ENCODE results near the gene BHLHE23.

Gene BHLHE23

GRCh38 chr20:62995898-62996595, 10.7 kb downstream of the BHLHE23 start:
- no peak overlapping the region for H3K4me3 ChIP-seq (replicated peaks; ENCODE audit: low read depth, low read length)
- DNase-seq (ENCODE audit: extremely low read depth, low read depth): no peak
- no peak for TF ChIP-seq CTCF (IDR thresholded peaks at IDR 0.05; ENCODE audit: low read depth, low read length, missing control alignments)

DNA sequence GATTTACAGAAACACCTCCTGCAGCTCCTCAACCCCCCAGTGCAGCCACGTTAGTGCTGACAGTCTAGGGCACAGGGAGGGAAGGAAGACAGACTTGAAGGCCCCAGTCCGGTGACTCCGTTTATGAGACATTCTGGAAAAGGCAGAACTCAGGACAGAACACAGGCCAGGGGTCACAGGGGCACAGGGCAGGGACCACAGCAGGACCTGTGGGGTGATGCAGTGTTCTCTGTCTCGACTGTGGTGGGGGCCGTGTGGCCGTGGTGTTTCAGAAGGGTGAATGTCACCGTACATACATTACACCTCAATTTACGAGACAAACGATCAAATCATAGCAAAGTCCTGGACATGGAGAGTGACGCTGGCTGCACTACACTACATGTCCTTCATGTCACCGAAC, 11.3 kb downstream of the BHLHE23 start:
- no peak for TF ChIP-seq CTCF (IDR thresholded peaks at IDR 0.05; ENCODE audit: low read depth, low read length, missing control alignments)
- no peak for DNase-seq (ENCODE audit: extremely low read depth, low read depth)
- no peak overlapping the region for H3K4me3 ChIP-seq (replicated peaks; ENCODE audit: low read depth, low read length)

DNA sequence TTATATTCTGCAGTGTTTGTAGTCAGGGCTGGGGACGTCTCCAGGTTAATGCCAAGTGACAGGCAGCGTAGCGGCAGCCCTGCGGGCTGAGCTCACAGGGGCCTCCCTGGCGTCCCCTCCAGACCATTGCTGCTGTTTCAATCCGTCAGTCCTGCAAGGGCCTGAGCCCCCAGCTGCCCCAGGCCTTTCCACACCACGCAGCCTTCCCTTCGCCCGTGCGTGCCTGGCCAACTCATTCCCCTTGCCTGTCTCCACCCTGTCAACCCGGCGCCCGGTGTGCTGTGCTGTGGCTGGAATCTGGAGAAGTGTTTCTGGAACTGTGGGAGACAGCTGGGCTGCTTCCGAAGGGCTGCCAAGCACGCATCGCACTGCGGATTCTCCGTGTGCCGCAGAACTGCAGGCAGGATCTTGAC, 11.9 kb downstream of the BHLHE23 start:
- no peak for DNase-seq (ENCODE audit: extremely low read depth, low read depth)
- no peak for TF ChIP-seq CTCF (IDR thresholded peaks at IDR 0.05; ENCODE audit: low read depth, low read length, missing control alignments)
- no peak overlapping the region for H3K4me3 ChIP-seq (replicated peaks; ENCODE audit: low read depth, low read length)

DNA sequence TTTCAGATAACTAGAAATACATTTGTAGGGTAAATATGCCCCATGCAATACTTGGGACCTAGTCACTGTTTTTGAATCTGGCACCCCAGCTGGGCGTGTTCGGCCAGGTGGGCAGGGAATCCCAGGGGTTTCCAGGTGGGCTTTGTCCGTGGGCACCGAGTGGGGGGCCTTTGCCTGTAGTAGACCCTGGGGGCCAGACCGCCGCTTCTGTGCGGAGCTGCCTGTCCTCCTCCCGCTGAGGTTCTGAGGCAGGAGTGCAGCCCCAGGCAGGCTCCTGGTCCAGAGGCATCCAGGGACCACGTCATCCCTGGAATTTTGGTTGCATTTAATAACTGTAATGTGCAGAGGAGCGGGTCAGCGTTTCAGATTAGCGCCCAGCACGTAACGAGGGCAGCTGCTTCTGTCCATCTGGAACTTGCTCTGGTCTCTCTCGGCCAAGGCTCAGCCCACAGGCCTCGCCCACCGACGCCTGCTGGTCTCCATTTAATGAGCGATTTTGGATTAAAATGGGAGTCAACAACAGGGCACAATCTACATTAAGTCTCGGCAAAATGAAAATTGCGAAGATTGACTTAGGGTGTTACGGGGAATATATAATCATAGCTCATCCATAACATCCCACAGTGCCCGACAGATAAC, 12.8 kb downstream of the BHLHE23 start:
- H3K4me3 ChIP-seq (replicated peaks; ENCODE audit: low read depth, low read length): no peak overlapping the region
- TF ChIP-seq CTCF (IDR thresholded peaks at IDR 0.05; ENCODE audit: low read depth, low read length, missing control alignments): no peak
- DNase-seq (ENCODE audit: extremely low read depth, low read depth): no peak

DNA sequence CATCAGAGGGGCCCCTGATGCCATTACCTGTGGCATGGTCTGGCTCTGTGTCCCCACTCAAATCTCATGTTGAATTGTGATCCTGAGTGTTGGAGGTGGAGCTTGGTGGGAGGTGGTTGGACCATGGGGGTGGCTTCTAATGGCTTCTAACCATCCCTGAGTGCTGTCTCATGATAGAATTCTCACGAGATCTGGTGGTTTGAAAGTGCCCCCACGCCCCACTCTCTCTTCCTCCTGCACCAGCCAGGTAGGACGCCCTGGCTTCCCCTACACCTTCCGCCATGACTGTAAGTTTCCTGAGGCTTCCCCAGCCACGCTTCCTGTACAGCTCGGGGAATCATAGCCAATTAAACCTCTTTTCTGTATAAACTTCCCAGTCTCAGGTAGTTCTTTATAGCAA, 14.9 kb downstream of the BHLHE23 start:
- no peak overlapping the region for H3K4me3 ChIP-seq (replicated peaks; ENCODE audit: low read depth, low read length)
- TF ChIP-seq CTCF (IDR thresholded peaks at IDR 0.05; ENCODE audit: low read depth, low read length, missing control alignments): no peak
- no peak for DNase-seq (ENCODE audit: extremely low read depth, low read depth)

DNA sequence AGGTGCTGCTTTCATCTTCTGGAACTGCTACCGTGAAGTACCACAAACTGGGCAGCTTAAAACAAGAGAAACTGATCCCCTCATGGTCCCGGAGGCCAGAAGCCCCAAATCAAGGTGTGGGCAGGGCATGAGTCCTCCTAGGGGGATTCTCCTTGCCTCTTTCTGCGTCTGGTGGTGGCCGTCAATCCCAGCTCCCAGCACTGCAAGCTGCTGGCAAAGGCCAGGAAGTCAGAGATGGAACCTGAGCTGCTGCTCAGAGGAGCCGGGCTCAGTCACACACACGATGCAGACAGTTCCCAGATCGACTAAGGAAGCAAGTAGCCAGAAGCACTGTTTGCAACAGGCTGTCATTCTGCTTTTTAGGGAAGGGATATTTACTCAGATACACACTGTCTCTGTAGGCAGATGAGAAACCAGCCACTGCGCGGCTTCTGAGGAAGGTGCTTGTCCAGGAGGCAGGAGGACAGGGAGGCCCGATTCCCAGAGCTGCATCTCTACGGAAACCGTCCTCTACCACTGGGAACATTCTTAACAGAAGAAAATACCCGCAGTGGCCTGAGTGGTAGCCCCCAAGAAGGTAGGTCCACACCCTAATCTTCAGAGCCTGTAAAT, 15.5 kb downstream of the BHLHE23 start:
- H3K4me3 ChIP-seq (replicated peaks; ENCODE audit: low read depth, low read length): no peak overlapping the region
- TF ChIP-seq CTCF (IDR thresholded peaks at IDR 0.05; ENCODE audit: low read depth, low read length, missing control alignments): no peak
- DNase-seq (ENCODE audit: extremely low read depth, low read depth): no peak

All from HFF-Myc (cell line).